GM12892 (cell line): ENCODE results near the gene ABL1.

ENCODE experiments used
- DNase-seq: peaks from one replicate; pipeline ENCODE4 v3.0.0; 2011; ENCODE audit not compliant: insufficient read length
- FAIRE-seq: peaks from 2 replicates; lab custom pipeline; 2011; peaks lifted over from hg19 to GRCh38; lab: Jason Lieb, UNC
- POLR2A ChIP-seq: IDR thresholded peaks from 2 replicates; pipeline ENCODE4 v1.6.1; 2011; ENCODE audit warnings: low read depth, low read length, control low read depth
- POLR2AphosphoS5 ChIP-seq: IDR thresholded peaks from 2 replicates; pipeline ENCODE4 v1.6.1; 2011; ENCODE audit warnings: low read depth, low read length, control low read depth
- TAF1 ChIP-seq: IDR thresholded peaks from 2 replicates; pipeline ENCODE4 v1.6.1; 2011; ENCODE audit warnings: low read depth, mild to moderate bottlenecking, control low read depth, low read length, borderline replicate concordance

The ABL1 gene

GRCh38 chr9:130857864-130858738 is 23.0 kb downstream of the ABL1 start:
- TF ChIP-seq POLR2AphosphoS5, result no peak
- TF ChIP-seq POLR2A, result no peak
- TF ChIP-seq TAF1, result no peak
- FAIRE-seq (no peak), DNase-seq (no peak)

GRCh38 chr9:130858739-130859705 is 24.0 kb downstream of the ABL1 start:
- TF ChIP-seq TAF1 (no peak), POLR2A (no peak), POLR2AphosphoS5 (no peak)
- no peak for DNase-seq
- FAIRE-seq, result no peak

- no peak for TF ChIP-seq POLR2A
- no peak for TF ChIP-seq POLR2AphosphoS5
- no peak for TF ChIP-seq TAF1
- DNase-seq, result no peak
Measured at GRCh38 chr9:130860458-130861316, 25.6 kb downstream of the ABL1 start.

DNA sequence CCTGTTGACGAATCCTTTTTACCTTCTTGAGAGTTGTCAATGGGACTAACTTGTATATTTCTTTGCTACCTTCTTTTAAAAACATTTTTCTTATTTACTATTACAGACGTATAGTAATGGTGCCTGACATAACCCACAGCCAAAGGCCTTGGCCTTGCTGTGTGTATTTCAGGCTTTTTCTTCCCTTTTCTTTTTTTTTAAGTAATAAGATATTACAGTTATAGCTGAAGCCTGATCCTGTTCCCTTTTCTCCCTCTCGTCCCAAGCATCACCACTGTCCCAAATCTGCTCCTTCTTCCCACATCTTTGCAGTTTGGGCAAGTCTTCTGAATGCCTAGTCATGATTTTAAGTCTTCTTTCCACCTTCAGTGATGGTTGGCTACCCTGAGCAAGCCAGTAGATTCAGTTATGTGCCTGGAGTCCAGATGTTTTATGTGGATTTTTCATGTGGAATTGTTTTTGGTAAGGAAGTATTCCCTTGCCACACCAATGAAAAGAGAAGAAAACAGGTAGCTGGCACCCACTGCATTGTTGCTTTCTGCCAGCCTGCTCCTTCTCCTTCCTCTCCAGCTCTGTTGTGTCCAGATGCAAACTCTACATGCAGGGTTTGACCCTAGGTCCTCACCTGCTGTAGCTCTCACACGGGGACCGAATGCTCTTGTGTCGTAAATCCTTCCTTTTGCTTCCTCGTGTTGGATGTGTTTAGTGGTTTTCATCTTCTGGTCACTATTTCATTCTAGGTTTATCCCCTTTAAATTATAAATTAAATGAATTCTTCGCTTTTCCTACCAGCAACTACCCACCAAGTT is 26.5 kb downstream of the ABL1 start:
- DNase-seq (no peak), FAIRE-seq (no peak)
- TF ChIP-seq POLR2AphosphoS5 (no peak), POLR2A (no peak), TAF1 (no peak)

More at GRCh38 chr9:130860458-130861316, 25.6 kb downstream of the ABL1 start:
- FAIRE-seq, result no peak

- FAIRE-seq (no peak), DNase-seq (no peak)
- TF ChIP-seq POLR2A (no peak), POLR2AphosphoS5 (no peak), TAF1 (no peak)
Measured at GRCh38 chr9:130862217-130862616, 27.2 kb downstream of the ABL1 start.

- TF ChIP-seq POLR2A (no peak), TAF1 (no peak), POLR2AphosphoS5 (no peak)
- FAIRE-seq (no peak), DNase-seq (no peak)
Measured at GRCh38 chr9:130862747-130863146, 27.7 kb downstream of the ABL1 start.

DNA sequence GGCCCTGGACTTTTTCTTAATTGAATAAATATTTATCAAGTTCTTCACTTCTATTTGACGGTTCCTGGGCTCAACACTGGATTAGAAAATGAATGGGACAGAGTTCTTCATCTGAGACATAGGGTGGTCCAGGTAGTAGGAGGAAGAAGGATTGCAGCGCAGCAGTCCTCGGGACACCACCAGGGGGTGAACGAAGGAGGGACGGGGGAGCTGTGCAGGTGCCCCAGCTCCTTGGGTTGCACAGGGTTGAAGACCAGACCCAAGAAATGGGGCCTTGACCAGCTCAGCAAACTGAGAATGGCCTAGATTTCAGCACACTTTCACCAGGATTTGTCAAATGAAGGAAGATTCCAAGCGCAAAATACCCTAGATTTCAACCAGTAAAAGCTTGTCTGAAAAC is 29.5 kb downstream of the ABL1 start:
- FAIRE-seq (no peak), DNase-seq (no peak)
- no peak for TF ChIP-seq POLR2AphosphoS5

DNA sequence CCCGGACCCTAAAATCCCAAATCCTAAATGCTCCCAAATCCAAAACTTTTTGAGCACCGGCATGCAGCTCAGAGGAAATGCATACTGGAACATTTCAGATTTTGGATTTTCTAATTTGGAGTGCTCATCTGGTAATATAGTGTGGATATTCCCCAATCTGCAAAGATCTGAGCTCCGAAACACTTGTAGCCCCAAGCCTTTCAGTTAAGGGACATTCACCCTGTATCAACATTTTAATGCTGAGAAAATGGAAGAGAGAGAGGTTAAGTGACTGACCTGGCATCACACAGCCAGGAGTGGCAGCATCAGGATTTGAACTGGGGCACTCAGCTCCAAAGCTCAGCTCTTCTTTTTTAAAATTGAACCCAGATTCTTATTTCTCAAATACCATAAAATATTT is 30.9 kb downstream of the ABL1 start:
- DNase-seq, result no peak
- FAIRE-seq, result no peak

GRCh38 chr9:130866474-130866965 is 31.5 kb downstream of the ABL1 start:
- DNase-seq, result no peak
- TF ChIP-seq POLR2A, result no peak
- TF ChIP-seq POLR2AphosphoS5, result no peak
- TF ChIP-seq TAF1, result no peak
- FAIRE-seq, result no peak

More for the DNA sequence above, 30.9 kb downstream of the ABL1 start:
- TF ChIP-seq POLR2AphosphoS5 (no peak), POLR2A (no peak), TAF1 (no peak)

DNA sequence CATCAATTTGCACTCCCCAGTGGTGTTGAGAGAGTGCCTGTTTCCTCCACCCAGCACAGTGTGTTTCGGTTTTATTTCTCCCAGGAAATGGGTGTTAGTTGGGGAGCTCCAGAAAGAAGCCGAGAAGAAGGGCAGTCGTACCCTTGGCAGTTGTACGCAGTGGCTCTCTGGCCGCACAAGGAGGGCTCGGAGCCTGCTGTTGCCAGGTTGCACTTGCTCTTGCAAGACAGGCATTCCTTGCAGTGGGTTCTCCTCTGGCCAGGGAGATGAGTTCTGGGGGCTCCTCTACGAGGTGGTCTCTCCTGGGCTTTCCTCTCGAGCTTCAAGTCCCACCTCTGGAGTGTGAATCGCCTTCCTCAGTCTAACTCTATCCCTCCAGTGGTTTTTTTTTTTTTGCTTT is 32.5 kb downstream of the ABL1 start:
- TF ChIP-seq POLR2AphosphoS5 (no peak), POLR2A (no peak), TAF1 (no peak)
- no peak for DNase-seq
- no peak for FAIRE-seq
